K562 (cell line): ENCODE measurements around the gene CTRL. TPM values are rescaled to one million over a fixed set of nuclear protein-coding genes. Genes with fewer than 3 reads are reported as not detected.

Source experiments
- ARHGAP35 ChIP-seq: fragments of 450-650 bp; IDR thresholded peaks from 2 replicates; pipeline ENCODE4 v1.6.1; 2018; ENCODE audit not compliant: partially characterized antibody
- CBX2 ChIP-seq: fragments of 200-600 bp; sonication (generic); IDR thresholded peaks from one replicate; pipeline ENCODE4 v1.6.1; 2012; ENCODE audit warnings: mild to moderate bottlenecking, low read length, inconsistent platforms; ENCODE audit not compliant: insufficient read depth, poor library complexity, severe bottlenecking
- FOS ChIP-seq: IDR thresholded peaks from 3 replicates; pipeline ENCODE4 v1.6.1; 2011; ENCODE audit not compliant: insufficient read length; ENCODE audit errors: extremely low read depth
- JUNB ChIP-seq: fragments of 450-650 bp; formaldehyde crosslinking; conservative IDR thresholded peaks from 2 replicates; pipeline ENCODE4 v1.4.0; 2020; ENCODE audit warnings: mild to moderate bottlenecking
- KDM4B ChIP-seq, 2 experiments: fragments of 450-650 bp in 1 of 2; sonication (generic) in 1 of 2; IDR thresholded peaks; 2 replicates each; pipeline ENCODE4 v1.6.1; 2016 to 2017; ENCODE audit warnings: borderline replicate concordance in 2 of 2, antibody characterized with exemption in 1 of 2, low read depth in 1 of 2, mild to moderate bottlenecking in 1 of 2
- LCOR ChIP-seq: sonication (generic); formaldehyde crosslinking; IDR thresholded peaks from 2 replicates; pipeline ENCODE4 v1.8.0; 2022; ENCODE audit warnings: mild to moderate bottlenecking, missing genetic modification reagents
- MTA1 ChIP-seq: fragments of 450-650 bp; IDR thresholded peaks from 2 replicates; pipeline ENCODE4 v1.6.1; 2017; ENCODE audit warnings: borderline replicate concordance
- NCOR1 ChIP-seq: fragments of 450-650 bp; IDR thresholded peaks from 2 replicates; pipeline ENCODE4 v1.6.1; 2016; ENCODE audit warnings: mild to moderate bottlenecking, moderate library complexity
- NFIX ChIP-seq: fragments of 250-450 bp; sonication (Bioruptor Pico); IDR thresholded peaks from 2 replicates; pipeline ENCODE4 v1.4.0; 2020; ENCODE audit warnings: low read depth, mild to moderate bottlenecking, moderate library complexity
- SETDB1 ChIP-seq: IDR thresholded peaks from one replicate; pipeline ENCODE4 v1.6.1; 2012; ENCODE audit warnings: low read length, control low read depth, inconsistent platforms
- SRSF1 ChIP-seq: fragments of 200-400 bp; formaldehyde crosslinking; IDR thresholded peaks from 2 replicates; pipeline ENCODE4 v1.6.1; 2017; ENCODE audit warnings: mild to moderate bottlenecking, low read depth, low read length, moderate library complexity
- TOE1 ChIP-seq, 2 experiments: fragments of 450-650 bp in 1 of 2; sonication (generic) in 1 of 2; formaldehyde crosslinking in 1 of 2; IDR thresholded peaks; 2 replicates each; pipeline versions ENCODE4 v1.7.1 to v1.8.0; 2016 to 2022; ENCODE audit warnings: borderline replicate concordance in 2 of 2, mild to moderate bottlenecking in 2 of 2, antibody characterized with exemption in 1 of 2, inconsistent platforms in 1 of 2, low read depth in 1 of 2, missing genetic modification reagents in 1 of 2, moderate library complexity in 1 of 2
- ZNF584 ChIP-seq: fragments of 200-800 bp; sonication (Bioruptor generic); IDR thresholded peaks from 2 replicates; pipeline ENCODE4 v1.6.1; 2016; ENCODE audit warnings: low read depth, mild to moderate bottlenecking, missing genetic modification characterization, missing compliant biosample characterization
- ZNF79 ChIP-seq: fragments of 250-450 bp; sonication (Bioruptor Pico); IDR thresholded peaks from 2 replicates; pipeline ENCODE4 v1.4.0; 2020; ENCODE audit warnings: low read depth, mild to moderate bottlenecking, moderate library complexity
- polyA plus RNA-seq, 8 experiments: library from polyadenylated mRNA; depleted of rRNA in 4 of 8; stranded (reverse) in 5 of 8; unstranded in 3 of 8; fragments of >200 nt; fragmentation: Nextera tagmentation in 2 of 8; fragmentation: Illumina TruSeq in 1 of 8; extraction: Ambion mirVana in 2 of 8; extraction: Trizol in 1 of 8; gene quantifications; 2 replicates each; pipeline versions ENCODE4 v1.2.1 to v1.2.3, GENCODE V29; 2011 to 2014; ENCODE audit warnings: inconsistent platforms in 1 of 8, missing spikeins in 1 of 8
- total RNA-seq, 7 experiments: library from RNA; depleted of rRNA in 6 of 7; stranded (reverse); fragments of >200 nt in 6 of 7; fragmentation: Illumina TruSeq in 2 of 7; extraction: Trizol in 2 of 7; gene quantifications; 2 replicates each; pipeline versions ENCODE4 v1.2.1 to v1.2.3, GENCODE V29; 2011 to 2021; ENCODE audit warnings: low replicate concordance in 1 of 7
- TF ChIP-seq, protein P1 (sequence below), 2 experiments: fragments of 450-650 bp in 1 of 2; IDR thresholded peaks; 2 replicates each; pipeline ENCODE4 v1.6.1; 2011 to 2017; ENCODE audit warnings: low read depth in 2 of 2, antibody characterized with exemption in 1 of 2, borderline replicate concordance in 1 of 2, low read length in 1 of 2, mild to moderate bottlenecking in 1 of 2, mixed read lengths in 1 of 2; ENCODE audit not compliant: control insufficient read depth in 1 of 2
- TF ChIP-seq, protein P2 (sequence below): sonication (generic); formaldehyde crosslinking; IDR thresholded peaks from 2 replicates; pipeline ENCODE4 v1.8.1; 2023; ENCODE audit warnings: missing genetic modification reagents, mild to moderate bottlenecking, borderline replicate concordance
- TF ChIP-seq, protein P3 (sequence below): sonication (generic); formaldehyde crosslinking; IDR thresholded peaks from 2 replicates; pipeline ENCODE4 v1.8.1; 2023; ENCODE audit warnings: mild to moderate bottlenecking, missing genetic modification reagents

The CTRL gene
- total and polyA plus RNA-seq, 9 of the 15 experiments (the other 6 are each of a cell fraction or from before 2014, with no cell fraction given): 1.4 to 5.6 (median 2.5) TPM

DNA sequence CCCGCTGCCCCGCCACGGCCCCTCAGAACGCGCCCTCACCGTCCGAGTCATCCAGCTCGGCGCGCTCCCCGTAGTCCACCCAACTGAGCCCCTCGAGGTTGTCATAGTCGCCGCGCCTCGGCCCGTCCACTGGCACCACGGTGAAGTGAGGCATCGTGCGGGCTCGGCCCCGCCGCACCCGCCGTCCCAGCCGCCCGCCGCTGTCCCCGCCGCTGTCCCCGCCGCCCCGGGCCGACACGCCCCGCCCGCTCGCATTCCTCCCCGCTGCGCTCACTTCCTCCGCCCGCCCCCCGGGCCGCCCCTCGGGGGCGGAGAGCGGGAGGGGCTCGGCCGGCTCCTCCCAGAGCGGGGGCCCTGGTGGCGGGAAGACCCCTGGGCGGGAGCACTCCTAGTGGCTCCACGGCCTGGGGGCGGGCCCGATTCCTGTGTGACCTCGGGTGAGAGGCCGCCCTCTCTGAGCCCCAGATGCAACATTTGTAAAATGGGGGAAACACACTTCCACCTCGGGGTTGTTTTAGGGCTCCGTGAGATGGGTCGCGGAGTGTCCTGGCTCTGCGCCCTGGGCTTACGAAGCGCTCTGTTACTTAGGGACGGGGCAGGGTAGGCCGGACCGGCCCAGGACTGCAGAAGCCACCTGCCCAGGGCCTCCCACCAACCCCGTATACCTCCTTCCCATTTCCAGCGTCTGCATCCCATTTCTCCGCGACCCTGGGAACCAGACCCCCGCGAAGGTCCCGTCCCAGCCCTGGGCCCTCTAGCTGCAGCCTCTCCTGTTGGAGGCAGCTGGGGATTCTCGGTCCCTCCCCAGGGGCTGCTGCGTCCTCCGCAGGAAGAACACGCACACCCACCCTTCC, 37.0 kb upstream of the CTRL start, which contains the start of gene SLC12A4 (continued):
- no peak for TF ChIP-seq SRSF1
- no peak for TF ChIP-seq CBX2
- TF ChIP-seq LCOR (CRISPR knock-in tag): no peak
- TF ChIP-seq, protein P1, sequence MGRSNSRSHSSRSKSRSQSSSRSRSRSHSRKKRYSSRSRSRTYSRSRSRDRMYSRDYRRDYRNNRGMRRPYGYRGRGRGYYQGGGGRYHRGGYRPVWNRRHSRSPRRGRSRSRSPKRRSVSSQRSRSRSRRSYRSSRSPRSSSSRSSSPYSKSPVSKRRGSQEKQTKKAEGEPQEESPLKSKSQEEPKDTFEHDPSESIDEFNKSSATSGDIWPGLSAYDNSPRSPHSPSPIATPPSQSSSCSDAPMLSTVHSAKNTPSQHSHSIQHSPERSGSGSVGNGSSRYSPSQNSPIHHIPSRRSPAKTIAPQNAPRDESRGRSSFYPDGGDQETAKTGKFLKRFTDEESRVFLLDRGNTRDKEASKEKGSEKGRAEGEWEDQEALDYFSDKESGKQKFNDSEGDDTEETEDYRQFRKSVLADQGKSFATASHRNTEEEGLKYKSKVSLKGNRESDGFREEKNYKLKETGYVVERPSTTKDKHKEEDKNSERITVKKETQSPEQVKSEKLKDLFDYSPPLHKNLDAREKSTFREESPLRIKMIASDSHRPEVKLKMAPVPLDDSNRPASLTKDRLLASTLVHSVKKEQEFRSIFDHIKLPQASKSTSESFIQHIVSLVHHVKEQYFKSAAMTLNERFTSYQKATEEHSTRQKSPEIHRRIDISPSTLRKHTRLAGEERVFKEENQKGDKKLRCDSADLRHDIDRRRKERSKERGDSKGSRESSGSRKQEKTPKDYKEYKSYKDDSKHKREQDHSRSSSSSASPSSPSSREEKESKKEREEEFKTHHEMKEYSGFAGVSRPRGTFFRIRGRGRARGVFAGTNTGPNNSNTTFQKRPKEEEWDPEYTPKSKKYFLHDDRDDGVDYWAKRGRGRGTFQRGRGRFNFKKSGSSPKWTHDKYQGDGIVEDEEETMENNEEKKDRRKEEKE (IDR thresholded peaks at IDR 0.05; ENCODE audit: borderline replicate concordance in 1 of 2, control insufficient read depth in 1 of 2, low read depth in 2 of 2, low read length in 1 of 2): no peak
- TF ChIP-seq NCOR1: no peak
- TF ChIP-seq ZNF584 (CRISPR knock-in tag): no peak
- no peak; the same call in none of the 2 replicates for TF ChIP-seq MTA1
- no peak for TF ChIP-seq SETDB1
- TF ChIP-seq ARHGAP35: no peak
- TF ChIP-seq, protein P2, sequence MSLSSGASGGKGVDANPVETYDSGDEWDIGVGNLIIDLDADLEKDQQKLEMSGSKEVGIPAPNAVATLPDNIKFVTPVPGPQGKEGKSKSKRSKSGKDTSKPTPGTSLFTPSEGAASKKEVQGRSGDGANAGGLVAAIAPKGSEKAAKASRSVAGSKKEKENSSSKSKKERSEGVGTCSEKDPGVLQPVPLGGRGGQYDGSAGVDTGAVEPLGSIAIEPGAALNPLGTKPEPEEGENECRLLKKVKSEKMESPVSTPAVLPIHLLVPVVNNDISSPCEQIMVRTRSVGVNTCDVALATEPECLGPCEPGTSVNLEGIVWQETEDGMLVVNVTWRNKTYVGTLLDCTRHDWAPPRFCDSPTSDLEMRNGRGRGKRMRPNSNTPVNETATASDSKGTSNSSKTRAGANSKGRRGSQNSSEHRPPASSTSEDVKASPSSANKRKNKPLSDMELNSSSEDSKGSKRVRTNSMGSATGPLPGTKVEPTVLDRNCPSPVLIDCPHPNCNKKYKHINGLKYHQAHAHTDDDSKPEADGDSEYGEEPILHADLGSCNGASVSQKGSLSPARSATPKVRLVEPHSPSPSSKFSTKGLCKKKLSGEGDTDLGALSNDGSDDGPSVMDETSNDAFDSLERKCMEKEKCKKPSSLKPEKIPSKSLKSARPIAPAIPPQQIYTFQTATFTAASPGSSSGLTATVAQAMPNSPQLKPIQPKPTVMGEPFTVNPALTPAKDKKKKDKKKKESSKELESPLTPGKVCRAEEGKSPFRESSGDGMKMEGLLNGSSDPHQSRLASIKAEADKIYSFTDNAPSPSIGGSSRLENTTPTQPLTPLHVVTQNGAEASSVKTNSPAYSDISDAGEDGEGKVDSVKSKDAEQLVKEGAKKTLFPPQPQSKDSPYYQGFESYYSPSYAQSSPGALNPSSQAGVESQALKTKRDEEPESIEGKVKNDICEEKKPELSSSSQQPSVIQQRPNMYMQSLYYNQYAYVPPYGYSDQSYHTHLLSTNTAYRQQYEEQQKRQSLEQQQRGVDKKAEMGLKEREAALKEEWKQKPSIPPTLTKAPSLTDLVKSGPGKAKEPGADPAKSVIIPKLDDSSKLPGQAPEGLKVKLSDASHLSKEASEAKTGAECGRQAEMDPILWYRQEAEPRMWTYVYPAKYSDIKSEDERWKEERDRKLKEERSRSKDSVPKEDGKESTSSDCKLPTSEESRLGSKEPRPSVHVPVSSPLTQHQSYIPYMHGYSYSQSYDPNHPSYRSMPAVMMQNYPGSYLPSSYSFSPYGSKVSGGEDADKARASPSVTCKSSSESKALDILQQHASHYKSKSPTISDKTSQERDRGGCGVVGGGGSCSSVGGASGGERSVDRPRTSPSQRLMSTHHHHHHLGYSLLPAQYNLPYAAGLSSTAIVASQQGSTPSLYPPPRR (CRISPR knock-in tag): no peak
- TF ChIP-seq TOE1 (IDR thresholded peaks at IDR 0.05; ENCODE audit: borderline replicate concordance): peak; percentile 38; the same call in 1 of the 2 replicates
- no peak for TF ChIP-seq TOE1 (CRISPR knock-in tag; IDR thresholded peaks at IDR 0.05; ENCODE audit: borderline replicate concordance, low read depth)
- TF ChIP-seq JUNB (CRISPR knock-in tag): no peak
- TF ChIP-seq, protein P3, sequence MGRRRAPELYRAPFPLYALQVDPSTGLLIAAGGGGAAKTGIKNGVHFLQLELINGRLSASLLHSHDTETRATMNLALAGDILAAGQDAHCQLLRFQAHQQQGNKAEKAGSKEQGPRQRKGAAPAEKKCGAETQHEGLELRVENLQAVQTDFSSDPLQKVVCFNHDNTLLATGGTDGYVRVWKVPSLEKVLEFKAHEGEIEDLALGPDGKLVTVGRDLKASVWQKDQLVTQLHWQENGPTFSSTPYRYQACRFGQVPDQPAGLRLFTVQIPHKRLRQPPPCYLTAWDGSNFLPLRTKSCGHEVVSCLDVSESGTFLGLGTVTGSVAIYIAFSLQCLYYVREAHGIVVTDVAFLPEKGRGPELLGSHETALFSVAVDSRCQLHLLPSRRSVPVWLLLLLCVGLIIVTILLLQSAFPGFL (CRISPR knock-in tag): no peak
- TF ChIP-seq NFIX (CRISPR knock-in tag): no peak
- TF ChIP-seq FOS: no peak
- no peak for TF ChIP-seq KDM4B (IDR thresholded peaks at IDR 0.05; ENCODE audit: borderline replicate concordance in 2 of 2, low read depth in 1 of 2)
- no peak for TF ChIP-seq ZNF79 (CRISPR knock-in tag)
